Embryonic facial prominence (tissue), 1 donor: ENCODE results near the gene ALLC.
"Not testable (repeated sequence)": the region's sequence is repeated elsewhere in the genome, so short reads cannot be mapped to it uniquely, and the experiment has no call there.

ENCODE experiments used
- DNase-seq: peaks from one replicate; pipeline ENCODE4 v3.0.0-alpha.2; 2016; ENCODE audit errors: extremely low spot score

Gene ALLC

GRCh38 chr2:3626118-3626811, 31.7 kb upstream of the ALLC start:
- no peak for DNase-seq

- no peak for DNase-seq
Measured at GRCh38 chr2:3626812-3627499, 31.0 kb upstream of the ALLC start.

GRCh38 chr2:3627500-3628100, 30.4 kb upstream of the ALLC start:
- no peak for DNase-seq

DNA sequence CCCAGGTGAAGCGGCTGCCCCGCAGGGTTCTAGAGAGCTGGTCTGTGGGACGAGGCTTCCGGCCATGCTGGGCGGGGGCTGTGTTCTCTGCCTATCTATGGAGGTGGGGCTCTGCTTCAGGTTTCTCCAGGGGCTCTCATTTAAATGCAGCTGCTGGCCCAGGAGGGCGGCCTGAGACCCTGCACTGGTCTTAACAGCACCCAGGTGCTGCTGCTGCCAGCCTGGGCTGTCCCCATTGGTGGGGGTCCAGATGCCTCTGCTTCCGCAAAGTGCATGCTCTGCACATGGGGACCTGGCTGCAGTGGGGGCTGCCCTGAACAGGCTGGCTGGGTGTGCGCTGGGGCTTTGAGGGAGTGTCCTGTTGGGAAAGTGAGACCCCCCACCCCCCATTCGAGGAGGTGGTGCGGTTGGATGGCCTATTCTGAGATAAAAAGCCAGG, 29.7 kb upstream of the ALLC start:
- DNase-seq = no peak

GRCh38 chr2:3628800-3629199, 29.2 kb upstream of the ALLC start:
- no peak for DNase-seq

- DNase-seq = no peak
Measured at GRCh38 chr2:3630631-3631030, 27.4 kb upstream of the ALLC start.

- no peak for DNase-seq
Measured at GRCh38 chr2:3631161-3631850, 26.7 kb upstream of the ALLC start.

DNA sequence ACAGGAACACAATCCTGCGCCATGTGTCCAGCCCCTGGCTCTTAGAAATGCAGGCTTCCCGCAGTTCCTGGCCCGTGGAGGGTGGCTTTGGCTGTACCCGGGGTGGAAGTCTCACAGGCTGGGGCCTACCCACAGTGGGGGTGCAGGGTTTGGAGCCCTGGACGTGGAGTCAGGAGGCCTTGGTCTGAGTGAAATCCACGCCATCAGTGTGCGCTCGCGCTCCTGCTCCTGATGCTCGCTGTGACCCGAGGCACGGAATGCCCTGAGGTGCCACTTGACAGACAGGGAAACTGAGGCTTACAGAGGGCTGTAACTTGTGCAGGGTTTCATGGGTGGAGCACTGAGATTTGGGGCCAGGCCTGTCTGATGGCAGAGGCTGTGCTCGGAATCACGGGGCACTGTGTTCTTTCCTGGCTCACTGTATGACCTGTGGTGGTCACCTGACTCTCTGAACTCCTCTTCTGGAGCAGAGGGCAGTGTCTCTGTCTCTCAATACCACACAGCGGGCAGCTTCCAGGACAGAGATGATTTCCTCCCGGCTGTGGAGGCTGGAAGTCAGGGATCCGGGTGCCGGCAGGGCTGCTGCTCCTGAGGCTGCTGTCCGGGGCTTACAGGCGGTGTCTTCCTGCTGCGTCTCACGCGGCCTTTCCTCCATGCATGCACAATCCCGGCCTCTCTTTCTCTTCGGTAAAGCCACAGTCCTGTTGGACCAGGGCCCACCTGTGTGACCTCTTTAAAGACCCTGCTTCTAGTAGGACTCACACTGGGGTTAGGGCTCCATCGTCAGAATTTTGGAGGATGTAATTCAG, 25.9 kb upstream of the ALLC start:
- no peak for DNase-seq

GRCh38 chr2:3633089-3633981, 24.7 kb upstream of the ALLC start:
- DNase-seq = no peak

DNA sequence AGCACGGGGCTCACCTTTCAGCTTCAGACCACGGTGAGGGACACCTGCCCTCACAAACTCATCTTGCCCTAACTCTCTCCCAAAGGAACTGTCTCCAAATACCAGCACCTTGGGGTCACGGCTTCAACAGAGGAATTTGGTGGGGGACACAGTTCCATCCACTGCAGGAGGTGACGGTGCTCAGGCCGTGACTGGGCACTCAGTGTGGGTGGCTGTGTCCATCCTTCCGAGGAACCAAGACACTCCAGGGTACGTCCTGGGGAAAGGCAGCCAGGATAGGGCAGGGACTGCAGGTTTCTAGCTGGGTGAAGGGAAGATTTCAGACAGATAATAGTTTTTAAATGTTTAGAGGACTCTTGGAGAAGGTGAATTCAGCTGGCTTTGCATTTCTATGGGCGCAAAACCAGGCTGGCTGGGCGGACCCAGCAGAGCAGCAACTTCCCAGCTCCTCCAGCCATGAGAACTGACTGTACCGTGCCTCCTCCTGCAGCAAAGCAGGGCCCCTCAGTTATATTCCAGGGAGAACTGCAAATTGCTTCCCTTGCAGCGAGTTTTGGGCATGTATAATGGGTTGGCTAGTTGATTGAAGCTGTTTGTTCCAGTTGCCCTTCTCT, 23.9 kb upstream of the ALLC start:
- no peak for DNase-seq

GRCh38 chr2:3634596-3635121, 23.3 kb upstream of the ALLC start:
- DNase-seq = no peak

- no peak for DNase-seq
Measured at GRCh38 chr2:3635171-3635974, 22.6 kb upstream of the ALLC start.

- not testable (repeated sequence) for DNase-seq
Measured at GRCh38 chr2:3635975-3636327, 22.0 kb upstream of the ALLC start.

DNA sequence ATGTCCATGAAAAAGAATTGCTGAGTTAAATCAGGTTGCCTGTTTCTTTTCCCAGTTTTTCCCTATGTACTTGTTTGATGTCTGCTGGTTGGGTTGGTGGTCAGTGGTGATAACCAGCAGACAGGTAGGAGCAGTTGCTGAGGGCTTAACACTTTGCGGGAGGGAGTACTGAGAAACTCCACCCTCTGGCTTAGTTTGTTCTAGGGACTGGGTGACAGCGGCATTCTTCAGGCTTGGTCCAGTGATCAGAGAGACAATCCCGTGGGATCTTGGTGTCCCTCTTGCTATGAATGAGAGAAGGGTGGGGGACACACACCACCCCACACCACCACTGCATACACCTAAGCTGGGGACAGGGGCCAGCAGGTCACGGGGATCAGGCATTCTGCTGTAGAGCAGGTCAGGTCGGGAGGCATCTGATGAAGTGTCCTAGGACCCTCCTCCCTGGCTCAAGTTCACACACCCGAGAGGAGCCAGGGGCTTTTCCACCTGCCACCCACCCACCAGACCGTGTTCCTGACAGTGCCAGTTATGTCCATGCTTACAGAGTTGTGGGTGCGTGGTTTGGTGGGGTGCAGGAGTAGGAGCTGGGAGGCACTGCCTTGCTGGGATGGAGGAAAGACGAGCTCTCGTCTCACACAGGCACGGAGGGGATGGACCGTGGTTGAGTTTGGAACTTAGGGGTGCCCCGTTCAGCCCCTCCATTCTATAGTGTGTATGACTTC, 21.3 kb upstream of the ALLC start:
- no peak for DNase-seq

- DNase-seq = no peak
Measured at GRCh38 chr2:3637311-3637675, 20.7 kb upstream of the ALLC start.

GRCh38 chr2:3637692-3638455, 20.1 kb upstream of the ALLC start:
- no peak for DNase-seq

DNA sequence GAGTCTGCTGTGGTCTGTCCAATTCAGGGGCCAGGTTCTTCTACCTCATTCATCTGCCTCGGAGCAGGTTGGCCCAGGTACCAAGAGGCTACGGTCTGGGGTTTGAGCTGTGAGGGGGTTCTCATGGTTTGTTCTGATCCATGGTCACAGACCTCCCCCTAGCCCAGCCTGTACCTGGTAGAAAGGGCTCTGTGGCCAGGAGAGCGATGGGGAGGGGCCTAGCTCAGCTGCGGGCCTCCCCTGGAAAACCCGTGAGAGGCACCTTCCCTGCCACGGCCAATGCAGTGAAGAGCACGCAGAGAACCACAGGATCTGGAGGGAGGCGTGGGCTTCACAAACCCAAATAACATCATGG, 19.6 kb upstream of the ALLC start:
- no peak for DNase-seq
